ENCODE data around the gene CLCN6.

CLCN6 gene

DNA sequence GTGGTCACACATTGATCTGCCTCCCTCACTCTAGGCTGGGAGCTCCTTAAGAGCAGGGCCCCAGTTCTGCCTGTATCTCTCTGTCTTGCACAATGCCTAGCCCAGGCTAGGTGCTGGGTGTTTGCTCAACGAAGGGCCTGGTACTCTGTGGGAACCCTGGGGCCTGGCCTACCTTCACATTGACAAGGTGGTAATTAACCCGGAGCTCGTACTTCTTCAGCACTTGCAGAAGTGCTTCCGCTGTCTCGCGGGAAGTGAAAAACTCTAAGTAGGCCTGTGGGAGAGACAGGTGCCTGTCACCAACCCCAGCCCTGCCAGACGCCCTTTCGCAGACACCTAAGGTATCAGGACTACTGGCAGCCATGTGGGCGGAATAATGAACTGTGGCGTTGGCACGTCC lies 13.9 kb upstream of the CLCN6 start:
- ChIA-PET CTCF (no interaction called here), POLR2A (ENCODE audit: low non-redundant PET) (no interaction called here)
- TF ChIP-seq, protein P1, sequence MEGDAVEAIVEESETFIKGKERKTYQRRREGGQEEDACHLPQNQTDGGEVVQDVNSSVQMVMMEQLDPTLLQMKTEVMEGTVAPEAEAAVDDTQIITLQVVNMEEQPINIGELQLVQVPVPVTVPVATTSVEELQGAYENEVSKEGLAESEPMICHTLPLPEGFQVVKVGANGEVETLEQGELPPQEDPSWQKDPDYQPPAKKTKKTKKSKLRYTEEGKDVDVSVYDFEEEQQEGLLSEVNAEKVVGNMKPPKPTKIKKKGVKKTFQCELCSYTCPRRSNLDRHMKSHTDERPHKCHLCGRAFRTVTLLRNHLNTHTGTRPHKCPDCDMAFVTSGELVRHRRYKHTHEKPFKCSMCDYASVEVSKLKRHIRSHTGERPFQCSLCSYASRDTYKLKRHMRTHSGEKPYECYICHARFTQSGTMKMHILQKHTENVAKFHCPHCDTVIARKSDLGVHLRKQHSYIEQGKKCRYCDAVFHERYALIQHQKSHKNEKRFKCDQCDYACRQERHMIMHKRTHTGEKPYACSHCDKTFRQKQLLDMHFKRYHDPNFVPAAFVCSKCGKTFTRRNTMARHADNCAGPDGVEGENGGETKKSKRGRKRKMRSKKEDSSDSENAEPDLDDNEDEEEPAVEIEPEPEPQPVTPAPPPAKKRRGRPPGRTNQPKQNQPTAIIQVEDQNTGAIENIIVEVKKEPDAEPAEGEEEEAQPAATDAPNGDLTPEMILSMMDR (conservative IDR thresholded peaks at IDR 0.05; ENCODE audit: low read depth): no peak
- DNase-seq (ENCODE audit: low spot score): no peak
- H3K27ac ChIP-seq: peak overlapping the region; percentile 78

- ChIA-PET CTCF (no interaction called here), POLR2A (ENCODE audit: low non-redundant PET) (no interaction called here)
- 0 out of 2 replicates have a peak overlapping the region, but pooled peaks have one; percentile 2 for H3K27ac ChIP-seq
- no peak for DNase-seq (ENCODE audit: low spot score)
- TF ChIP-seq, protein P1 (conservative IDR thresholded peaks at IDR 0.05; ENCODE audit: low read depth): no peak
Measured at GRCh38 chr1:11793819-11794218, 12.2 kb upstream of the CLCN6 start.

GRCh38 chr1:11794446-11795237 lies 11.3 kb upstream of the CLCN6 start:
- peak overlapping the region; percentile 13; the same call in 1 of the 2 replicates for H3K27ac ChIP-seq
- TF ChIP-seq, protein P1 (conservative IDR thresholded peaks at IDR 0.05; ENCODE audit: low read depth): no peak
- DNase-seq (ENCODE audit: low spot score): no peak
- ChIA-PET POLR2A (ENCODE audit: low non-redundant PET) (no interaction called here), CTCF (no interaction called here)

GRCh38 chr1:11795238-11795890 lies 10.6 kb upstream of the CLCN6 start:
- DNase-seq (ENCODE audit: low spot score): no peak
- TF ChIP-seq, protein P1 (conservative IDR thresholded peaks at IDR 0.05; ENCODE audit: low read depth): no peak
- ChIA-PET POLR2A (ENCODE audit: low non-redundant PET) (no interaction called here), CTCF (no interaction called here)
- H3K27ac ChIP-seq: peak overlapping the region; percentile 13; the same call in 1 of the 2 replicates

DNA sequence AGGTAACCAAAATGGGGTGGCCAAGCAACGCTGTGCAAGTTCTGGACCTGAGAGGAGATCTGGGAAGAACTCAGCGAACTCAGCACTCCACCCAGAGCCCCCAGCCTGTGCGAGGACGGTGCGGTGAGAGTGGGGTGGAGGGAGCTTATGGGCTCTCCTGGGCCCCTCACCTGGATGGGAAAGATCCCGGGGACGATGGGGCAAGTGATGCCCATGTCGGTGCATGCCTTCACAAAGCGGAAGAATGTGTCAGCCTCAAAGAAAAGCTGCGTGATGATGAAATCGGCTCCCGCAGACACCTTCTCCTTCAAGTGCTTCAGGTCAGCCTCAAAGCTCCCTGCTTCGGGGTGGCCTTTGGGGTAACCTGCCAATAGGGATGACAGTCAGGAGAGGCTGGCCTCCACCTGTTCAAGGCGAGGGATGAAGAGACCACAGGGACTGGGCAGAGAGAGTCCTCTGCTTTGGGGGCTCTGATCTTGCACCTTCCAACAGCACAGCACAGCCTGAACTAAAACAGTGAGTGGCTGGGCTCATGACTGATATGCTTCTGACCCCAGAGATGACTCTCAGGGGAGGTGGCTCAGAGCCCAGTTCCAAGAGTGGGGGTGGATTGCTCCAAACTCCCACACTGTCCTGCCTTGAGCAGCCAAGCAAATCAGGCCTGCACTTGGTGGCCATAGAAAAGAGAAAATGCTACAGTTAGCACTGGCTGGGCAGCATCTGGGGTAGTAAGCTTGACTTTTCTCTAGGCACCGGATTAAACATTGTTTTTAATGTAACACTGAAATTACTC lies 9.8 kb upstream of the CLCN6 start:
- TF ChIP-seq, protein P1 (conservative IDR thresholded peaks at IDR 0.05; ENCODE audit: low read depth): no peak
- CTCF ChIA-PET: no interaction called here
- POLR2A ChIA-PET (ENCODE audit: low non-redundant PET): no interaction called here
- no peak for DNase-seq (ENCODE audit: low spot score)
- H3K27ac ChIP-seq: peak overlapping the region; percentile 42

DNA sequence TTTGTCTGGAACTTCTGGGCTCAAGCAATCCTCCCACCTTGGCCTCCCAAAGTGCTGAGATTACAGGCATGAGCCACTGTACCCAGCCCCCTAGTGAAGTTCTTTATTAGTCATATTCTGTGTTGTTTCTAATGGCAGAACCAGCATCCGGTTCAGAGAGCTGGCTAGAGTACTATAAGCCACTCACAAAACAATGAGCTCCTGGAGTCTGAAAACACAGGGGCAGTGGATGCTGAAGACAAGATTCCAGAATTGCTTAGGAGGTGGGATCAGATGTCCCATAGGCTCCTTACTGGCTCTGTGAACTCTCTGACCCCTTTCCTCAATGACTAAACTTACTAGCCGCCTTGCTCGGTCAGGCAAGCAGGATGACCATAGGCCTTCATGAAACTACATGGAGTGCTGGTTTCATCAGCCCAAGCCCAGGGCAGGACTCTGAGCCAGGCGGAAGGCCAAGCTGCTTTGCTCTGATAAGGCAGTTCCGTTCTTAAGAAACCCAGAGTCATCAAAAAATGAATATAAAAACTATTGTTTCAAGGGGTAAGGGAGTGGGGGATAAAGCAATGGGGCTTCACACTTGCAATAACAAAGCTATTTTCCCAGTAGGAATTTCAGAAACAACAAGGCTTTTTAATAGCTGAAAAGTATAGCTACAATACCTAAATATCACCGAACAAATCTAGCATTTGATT lies 8.3 kb upstream of the CLCN6 start:
- H3K27ac ChIP-seq: no peak overlapping the region
- TF ChIP-seq, protein P1 (conservative IDR thresholded peaks at IDR 0.05; ENCODE audit: low read depth): no peak
- POLR2A ChIA-PET (ENCODE audit: low non-redundant PET): no interaction called here
- CTCF ChIA-PET: no interaction called here
- DNase-seq (ENCODE audit: low spot score): no peak

Measured in RWPE1 (cell line).